ENCODE data around the gene TMEM121.

TMEM121 gene

DNA sequence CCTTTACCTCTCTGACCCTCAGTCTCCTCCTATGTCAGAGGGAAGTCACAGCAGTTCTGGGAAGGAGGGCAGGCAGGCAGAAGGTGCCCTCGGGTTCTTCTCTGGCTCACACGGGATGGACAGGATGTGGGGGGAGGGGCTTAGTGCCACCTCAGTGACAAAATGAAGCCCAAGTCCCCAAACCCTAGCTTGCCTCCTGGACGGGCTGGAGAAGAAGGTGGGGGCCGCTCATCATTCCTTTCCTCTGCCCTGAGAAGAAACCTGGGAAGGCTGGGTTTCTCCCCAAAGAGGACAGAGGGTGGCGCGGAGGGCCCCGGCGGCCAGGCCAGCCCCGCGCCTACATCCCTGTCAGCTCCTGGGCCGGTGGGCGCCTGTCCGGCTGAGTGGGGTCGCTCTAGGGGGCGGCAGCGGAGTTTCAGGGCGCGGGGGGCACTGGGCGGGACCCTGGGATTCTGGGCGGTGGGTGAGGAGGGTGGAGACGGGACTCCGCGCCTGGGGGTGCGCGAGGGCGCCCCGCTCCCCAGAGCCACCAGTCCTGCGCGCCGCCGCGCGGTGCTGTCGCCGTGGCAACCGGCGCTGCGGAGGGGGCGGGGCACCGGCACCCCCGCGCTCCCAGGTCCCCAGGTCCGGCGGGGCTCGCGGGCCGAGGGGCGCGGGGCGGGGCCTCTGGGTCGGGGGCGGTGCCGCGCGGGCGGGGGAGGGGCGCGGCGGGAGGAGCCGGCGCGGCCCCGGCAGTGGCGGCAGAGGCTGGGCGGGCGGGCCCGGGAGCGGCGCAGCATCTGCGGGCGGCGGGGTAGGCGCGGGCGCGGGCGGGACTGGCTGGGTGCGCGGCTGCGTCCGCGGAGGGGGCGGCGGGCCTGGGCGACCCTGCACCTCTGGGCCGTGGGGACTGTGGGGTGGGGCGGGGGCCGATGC lies at the start of gene TMEM121:
TMEM121 (plus strand) TSS at position 723 of the 915 bp plus-strand sequence. CDS start 2,252 bp downstream, outside the sequence.
- DNase-seq (ENCODE audit: low read depth in 2 of 2): no peak

DNA sequence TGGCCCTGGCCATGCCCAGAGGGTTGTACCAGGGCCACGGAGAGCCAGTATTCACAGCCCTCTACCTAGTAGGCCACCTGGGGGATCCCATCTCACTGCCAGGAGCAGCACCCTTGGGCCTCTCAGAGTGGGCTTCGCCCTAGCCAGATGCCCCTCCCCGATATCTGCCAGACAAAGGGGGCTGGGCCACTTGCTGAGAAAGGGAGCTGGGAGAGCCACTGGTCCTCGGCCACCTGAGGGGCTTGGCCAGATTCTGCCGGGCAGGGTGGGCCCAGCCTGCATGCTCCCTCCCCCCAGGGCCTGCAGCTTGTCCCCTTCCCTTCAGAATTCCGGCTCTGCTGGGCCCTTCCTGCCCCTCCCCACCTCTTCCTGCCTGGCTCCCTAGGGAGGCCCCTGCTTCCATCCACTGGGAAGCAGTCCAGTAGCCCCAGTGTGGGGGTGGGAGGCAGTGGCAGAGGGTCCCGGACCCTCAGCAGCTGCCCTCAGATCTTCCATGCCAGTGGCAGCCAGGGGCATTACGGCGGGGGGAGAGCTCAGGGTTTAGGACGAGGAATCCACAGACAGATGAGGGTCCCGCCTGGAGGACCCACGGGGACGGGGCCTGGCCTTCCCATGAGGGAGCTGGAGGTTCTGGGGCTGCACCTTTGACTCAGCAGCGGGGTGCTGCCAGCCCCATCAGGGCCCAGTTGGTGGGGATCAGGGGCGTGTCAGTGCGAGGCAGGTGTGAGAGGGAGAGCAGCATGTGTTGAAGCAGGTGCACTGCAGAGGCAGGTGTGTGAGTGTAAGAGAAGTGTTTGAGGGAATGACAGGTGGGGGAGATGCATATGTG lies 49.3 kb upstream of the TMEM121 start:
- DNase-seq (ENCODE audit: low read depth in 2 of 2): no peak

DNA sequence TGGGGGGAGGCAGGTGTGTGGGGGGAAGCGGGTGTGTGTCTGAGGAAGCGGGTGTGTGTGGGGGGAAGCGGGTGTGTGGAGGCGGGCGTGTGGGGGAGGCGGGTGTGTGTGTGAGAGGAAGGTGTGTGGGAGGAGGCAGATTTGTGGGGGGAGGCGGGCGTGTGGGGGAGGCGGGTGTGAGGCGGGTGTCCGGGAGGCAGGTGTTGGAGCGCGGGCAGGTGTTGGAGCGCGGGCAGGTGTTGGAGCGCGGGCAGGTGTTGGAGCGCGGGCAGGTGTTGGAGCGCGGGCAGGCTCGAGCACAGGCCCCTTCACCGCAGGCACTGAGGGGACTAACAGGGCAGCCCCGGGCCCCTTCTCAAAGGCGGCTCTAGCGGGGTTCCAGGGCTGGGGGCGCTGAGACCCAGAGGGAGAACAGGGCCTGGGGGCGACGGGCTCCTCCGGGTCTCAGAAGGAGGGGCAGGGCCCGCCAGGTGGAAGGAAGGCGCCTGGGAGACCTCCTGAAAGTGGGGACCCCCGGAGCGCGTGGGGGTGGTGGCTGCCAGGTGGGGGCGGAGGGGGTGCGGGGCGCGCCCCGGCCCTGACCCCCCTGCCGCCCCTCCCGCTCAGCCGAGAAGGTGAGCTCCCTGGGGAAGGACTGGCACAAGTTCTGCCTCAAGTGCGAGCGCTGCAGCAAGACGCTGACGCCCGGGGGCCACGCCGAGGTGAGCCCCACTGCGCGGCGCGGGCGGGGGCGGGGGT lies 48.6 kb upstream of the TMEM121 start:
- DNase-seq (ENCODE audit: low read depth in 2 of 2): no peak

DNA sequence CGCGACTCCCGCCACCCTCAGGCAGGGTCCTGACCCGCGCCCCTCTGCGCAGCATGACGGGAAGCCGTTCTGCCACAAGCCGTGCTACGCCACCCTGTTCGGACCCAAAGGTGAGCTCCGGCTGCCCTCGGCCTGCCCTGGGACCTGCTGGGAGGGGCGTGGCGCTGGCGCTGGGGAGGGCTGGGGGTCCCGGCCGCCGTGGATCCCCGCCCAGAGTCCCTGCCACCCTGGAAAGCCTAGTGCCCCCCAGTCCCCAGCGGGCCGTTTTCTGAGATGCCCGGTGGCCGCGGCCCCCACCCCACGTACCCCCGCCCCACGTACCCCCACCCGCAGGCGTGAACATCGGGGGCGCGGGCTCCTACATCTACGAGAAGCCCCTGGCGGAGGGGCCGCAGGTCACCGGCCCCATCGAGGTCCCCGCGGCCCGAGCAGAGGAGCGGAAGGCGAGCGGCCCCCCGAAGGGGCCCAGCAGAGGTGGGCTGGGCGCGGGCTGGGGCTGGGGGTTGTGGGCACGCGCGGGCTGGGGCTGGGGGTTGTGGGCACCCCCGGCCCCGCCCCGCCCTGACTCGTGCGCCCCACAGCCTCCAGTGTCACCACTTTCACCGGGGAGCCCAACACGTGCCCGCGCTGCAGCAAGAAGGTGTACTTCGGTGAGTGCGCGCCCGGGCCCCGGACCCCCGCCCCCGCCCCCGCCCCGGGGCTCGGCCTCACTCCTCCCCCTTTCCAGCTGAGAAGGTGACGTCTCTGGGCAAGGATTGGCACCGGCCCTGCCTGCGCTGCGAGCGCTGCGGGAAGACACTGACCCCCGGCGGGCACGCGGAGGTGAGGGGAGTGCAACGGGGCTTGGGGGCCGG lies 47.8 kb upstream of the TMEM121 start:
- no peak for DNase-seq (ENCODE audit: low read depth in 2 of 2)

DNA sequence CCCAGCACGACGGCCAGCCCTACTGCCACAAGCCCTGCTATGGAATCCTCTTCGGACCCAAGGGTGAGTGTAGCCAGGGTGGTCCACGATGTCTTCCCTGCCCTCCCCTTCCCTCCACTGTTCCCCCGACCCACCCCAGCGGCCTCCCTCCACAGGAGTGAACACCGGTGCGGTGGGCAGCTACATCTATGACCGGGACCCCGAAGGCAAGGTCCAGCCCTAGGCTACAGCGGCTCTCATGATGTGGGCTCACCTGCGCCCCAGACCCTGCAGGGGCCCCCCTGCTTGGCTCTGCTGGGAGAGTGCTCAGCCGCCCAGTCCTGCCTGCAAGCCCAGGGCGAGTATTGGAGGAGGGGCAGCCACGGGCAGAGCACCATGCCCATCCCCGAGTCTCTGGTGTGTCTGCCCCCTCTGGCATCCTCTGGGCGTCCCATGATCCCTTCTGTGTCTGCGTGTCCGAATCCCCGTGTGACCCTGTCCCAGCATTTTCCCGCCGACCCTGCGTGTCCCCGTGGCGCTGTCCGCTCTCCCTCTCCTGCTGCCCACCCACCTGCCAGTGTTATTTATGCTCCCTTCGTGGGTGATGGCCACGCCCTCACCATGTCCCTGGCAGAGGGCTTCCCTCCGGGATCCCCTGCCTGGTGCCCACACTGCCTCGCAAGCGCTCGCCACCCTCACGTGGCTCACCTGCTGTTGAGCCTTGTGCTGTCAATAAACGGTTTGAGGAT lies 46.8 kb upstream of the TMEM121 start:
- DNase-seq (ENCODE audit: low read depth in 2 of 2): no peak

DNA sequence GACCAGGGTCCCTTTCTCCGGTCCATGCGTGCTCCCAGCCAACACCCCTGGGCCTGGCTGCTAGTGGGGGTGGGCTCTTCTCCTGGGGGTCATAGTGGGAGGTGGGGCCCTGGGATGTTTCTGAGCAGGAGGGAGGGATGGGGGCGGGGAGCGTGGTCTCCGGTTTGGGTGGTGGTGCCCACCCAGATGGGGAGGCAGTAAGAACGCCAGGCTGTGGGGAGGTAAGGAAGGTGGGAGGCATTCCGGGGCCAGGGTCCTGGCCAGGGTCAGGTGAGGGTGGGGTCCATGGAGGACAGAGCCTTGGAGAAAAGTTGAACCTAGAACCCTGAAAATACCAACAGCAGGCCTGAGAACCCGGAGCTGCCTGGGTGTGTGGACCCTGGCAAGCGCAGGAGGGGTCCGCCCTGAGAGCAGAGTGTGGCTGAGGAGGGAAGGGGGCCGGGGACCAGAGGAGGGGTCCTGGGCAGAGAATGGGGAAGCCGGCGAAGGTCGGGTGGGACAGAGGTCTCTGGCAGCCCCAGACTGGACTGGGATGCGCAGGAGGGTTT lies 46.1 kb upstream of the TMEM121 start:
- DNase-seq (ENCODE audit: low read depth in 2 of 2): no peak

DNA sequence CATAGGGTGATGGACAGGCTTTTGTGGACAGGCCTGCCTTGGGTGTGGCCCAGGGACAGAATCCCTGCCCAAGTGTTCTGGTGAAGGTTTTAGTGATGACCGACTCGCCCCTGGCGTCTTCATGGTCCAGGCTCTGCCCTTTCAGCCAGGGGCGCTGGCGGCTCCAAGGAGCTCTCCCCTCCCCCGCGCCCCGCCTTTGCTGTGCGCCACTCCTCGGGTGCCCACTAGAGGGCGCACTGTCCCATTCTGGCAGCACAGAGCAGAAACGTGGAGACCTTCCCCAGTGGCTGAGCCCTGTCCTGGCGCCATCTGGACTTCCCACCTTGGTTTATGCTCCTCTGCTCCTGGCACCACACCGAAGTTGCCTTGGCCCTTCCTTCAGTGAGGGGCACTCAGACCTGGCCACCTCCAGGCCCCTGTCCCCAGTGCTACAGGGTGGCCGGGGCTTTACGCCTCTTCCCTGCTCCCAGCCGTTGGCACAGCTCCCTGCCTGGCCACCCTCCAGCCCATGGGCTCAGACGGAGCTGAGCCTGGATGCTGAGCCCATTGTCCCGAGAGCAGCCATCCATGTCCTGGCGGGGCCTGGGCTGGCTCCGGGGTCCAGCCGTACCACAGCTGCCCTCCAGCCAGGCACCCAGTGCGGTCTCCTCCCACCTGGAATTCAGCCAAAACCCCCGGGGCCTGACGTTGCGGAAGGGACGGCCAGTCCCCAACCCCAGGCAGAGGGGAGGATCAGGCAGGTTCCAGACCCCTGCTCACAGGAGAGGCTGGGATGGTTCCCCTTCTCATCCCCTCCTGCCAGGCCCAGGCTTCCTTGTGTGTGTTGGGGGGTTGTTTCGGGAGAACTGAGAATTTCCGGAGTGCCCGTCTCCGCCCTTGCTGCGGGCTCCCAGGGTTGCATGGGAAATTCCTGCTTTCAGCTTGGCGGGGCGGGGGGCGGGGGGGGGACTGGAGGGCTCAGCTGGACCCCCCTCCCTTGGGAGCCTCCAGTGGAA lies 45.3 kb upstream of the TMEM121 start:
- DNase-seq (ENCODE audit: low read depth in 2 of 2): peak; percentile 71 to 75

DNA sequence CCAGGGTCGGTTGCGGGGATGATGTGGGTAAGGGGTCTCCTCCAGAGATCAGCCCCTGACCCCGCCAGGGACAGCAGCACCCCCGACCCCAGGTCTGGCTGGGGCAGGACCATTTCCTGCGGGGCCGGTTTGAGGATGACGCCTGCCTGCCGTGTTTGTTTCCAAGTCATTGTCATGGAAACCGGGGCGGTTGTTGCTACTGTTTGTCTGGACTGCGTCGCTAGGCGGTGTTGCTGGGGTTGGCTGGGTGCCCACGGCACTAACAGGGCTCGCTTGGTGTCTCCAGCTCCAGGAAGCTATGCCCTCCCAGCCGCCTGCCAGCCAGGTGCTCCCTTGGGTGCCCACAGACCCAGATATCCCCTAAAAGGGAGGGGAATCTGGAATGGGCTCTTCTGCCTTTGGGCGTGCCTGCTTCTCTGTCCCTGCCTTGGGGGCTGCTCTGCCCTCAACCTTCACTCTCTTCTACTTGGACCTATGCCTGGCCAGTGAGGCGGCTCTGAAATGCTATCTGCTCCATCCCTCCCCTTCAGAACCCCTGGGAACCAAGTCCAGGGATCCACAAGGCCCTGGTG lies 44.4 kb upstream of the TMEM121 start:
- DNase-seq (ENCODE audit: low read depth in 2 of 2): peak; percentile 79 to 87

DNA sequence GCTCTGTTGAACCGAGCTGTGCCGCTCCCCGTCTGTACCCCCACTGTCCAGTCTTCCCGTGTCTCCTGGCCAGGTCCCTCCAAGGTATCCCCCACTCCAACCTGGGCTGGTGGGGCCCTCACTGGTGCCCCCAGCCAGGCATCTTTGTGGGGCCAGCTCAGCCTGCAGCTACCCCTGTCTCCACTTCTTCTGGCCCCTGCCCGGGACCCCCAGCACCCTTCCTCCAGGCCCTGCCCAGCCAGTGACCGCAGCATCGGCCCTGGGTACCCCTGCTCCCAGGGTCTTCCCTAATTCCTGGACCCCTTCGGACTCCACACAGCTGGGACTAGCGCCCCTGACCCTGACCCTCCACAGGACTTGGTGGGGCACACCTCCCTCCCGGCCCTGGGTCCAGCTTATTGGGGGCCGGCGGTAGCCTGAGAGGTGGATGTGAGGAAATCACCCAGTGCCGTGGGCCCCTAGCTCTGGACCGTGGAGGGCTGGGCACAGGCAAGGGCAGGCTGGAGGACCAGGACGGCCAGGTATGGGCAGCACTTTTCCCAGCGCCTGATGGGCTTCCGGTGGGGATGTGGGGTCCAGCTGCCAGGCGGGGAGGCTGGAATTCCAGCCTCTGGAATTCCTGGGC lies 43.8 kb upstream of the TMEM121 start:
- DNase-seq (ENCODE audit: low read depth in 2 of 2): no peak

DNA sequence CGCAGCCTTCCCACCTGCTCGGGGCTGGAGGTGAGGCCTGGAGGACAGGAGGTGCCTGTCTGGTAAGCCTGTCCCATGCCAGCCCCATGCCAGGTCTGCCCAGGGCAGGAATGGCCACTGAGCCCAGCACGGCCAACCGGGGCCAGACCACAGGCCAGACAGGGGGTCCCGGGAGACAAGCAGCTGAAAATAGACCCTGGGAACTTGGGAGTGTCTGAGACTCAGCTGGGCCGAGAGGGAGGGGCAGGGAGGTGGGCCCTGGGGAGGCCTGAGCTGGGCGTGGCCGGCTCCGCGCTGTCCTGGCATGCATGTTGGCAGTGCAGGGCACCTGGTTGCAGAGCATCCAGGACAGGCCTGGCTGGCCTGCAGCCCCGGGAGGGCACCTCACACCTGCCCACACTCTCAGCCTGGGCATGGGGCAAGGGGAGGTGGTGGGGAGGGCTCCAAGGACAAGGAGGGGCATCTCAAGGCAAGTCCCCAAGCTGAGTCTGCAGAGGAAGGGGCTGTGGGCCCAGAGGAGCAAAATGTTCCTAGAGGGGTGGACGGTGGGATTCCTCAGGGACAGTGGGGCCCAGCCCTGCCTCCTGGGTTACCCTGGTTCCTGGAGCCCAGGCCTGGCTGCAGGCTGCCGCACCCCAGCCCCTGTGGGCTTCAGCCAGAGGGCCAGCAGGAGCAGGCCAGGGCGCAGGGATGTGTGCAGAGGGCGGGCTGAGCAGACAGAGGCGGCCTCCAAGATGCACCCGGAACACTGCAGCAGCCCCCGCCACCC lies 42.9 kb upstream of the TMEM121 start:
- no peak for DNase-seq (ENCODE audit: low read depth in 2 of 2)

DNA sequence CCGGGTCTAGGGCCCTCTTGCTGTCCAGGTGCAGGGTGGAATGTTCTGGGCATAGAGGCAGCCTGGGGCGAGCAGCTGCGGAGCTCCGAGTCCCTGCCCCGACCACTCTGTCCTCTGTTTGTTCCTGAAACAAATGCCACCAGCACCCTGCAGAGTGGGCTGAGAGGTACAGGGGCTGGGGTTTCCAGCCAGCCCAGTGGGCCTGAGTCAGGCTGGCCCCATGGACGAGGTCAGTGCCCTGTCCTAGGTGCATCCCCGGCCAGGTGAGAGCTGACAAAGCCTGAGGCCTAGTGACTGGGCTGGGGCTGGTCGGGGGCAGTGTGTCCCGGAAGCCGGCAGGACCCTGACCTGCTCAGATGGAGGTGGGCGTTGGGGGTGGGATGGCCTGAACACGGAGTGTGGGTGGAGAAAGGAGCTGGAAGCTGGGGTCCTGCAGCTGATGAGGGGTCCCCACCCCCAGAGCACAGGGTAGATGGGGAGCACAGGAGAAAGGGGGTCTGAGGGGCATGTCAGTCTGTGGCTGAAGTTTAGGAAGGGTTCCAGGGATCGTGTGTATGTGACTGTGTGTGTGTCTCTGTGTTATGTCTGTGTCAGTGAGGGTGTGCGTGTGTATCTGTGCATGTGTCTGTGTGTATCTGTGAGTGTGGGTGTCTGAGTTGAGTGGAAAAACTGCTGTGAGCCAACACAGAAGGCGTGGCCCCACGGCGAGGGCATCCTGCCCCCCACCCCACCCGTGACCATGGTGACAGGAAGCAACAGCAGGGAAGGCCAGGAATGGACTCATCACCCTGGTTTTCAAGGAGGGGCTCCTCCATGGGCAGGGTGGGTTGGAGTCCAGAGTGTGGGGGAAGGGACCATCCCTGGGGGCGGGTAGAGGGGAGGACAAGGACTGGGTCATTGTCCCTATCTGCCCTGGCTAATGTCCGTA lies 42.0 kb upstream of the TMEM121 start:
- DNase-seq (ENCODE audit: low read depth in 2 of 2): no peak

DNA sequence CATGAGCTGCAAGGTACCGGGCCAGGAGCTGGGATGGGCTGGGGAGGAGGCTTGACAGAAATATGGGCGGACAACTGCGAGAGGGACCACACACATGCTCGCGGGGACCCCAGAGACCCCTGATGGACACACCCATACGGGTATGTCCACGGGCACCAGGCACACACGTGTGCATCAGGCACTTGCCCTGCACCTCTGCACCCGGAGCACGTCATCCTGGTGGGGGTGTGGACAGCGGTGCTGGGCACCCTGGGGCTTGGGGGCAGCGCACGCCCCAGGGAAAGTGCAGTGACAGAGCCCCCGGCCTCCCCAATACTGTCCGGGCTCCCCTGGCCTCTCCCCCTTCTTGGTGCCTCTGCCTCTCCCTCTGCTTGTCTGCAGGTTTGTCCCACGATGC lies 41.4 kb upstream of the TMEM121 start:
- no peak for DNase-seq (ENCODE audit: low read depth in 2 of 2)

DNA sequence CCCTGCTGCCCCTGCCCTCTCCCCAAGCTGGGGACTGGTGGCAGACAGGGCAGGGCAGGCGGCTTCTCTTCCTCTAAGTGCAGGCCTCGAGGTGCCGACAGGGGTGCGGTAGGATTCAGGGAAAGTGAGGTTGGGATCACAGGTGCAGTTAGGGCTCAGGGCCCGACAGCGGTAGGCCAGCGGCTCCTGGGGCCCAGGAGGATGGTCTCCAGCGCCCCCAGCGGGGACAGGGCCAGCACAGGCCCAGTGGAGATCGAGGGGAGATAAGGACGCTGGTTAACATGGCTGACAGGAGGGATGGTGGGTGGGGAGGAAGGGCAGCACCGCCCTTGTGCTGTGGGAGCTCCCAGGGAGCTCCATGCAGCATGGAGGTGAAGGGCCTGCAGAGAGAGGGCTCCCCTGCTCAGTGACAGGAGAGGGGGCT lies 40.6 kb upstream of the TMEM121 start:
- DNase-seq (ENCODE audit: low read depth in 2 of 2): no peak

DNA sequence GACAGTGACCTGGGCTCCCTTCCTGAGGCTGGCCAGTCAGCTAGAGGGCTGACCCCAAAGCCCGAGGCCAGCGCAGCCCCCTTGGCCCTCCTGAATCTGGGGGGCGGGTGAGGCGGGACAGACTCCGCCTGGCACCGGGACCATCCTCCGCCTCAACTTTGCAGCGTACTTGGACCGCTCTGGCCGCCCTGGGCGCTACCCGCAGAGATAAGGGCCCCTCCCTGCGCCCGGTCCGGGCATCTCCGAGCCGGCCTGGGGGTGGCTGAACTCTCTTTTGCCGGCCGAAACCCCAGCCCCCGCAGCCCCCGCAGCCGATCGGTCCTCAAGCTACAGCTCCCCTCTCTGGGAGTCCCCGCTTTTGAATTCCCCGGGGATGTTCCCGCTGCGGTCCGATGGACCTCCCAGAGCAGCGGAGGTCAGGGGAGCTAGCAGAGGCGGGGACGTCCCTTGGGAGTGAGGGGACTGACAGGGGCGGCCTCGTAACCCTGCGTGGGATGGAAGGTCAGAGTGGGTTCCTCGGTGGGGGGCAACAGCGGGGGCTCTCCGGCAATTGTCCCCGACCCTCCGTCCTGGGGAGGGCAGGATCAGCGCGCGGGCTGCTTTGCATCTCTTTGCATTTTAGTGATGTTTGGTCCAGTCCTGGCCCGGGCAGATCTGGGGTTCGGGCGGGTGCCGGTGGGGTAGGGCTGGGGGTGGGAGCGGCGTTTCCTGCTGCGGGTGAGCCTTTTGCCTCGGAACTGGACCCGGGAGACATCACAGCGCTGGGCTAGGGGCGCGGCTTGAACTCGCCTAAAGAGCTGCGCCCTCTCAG lies 40.0 kb upstream of the TMEM121 start, which contains the start of gene CRIP1:
CRIP1 (plus strand) TSS at position 724 of the 811 bp plus-strand sequence. CDS start 374 bp downstream, outside the sequence.
- DNase-seq (ENCODE audit: low read depth in 2 of 2): no peak

DNA sequence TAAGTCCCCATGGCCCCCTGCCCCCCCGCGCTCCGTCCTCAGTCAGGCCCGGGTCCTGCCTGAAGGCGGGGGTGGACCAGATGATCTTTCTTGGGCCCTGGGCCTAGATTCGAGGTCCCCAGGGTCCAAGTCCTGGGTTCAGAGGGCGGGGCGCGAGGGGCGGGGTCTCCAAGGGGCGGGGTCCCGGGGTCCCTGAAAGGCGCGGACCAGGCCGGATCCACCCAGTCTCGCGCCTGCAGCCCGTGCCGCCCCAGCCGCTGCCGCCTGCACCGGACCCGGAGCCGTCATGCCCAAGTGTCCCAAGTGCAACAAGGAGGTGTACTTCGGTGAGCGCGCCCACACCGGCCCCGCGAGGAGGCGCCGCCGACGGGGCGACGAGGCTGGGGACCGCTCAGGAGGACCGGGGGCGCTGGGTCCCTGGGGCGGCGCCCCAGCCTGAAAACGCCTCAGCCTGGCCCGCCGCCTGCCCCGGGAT lies 39.4 kb upstream of the TMEM121 start:
- no peak for DNase-seq (ENCODE audit: low read depth in 2 of 2)
